MCF 10A (cell line): ENCODE results near the gene ILDR1. TPM values are rescaled to one million over a fixed set of nuclear protein-coding genes. Genes with fewer than 3 reads are reported as not detected.
"Not testable (repeated sequence)": the region's sequence is repeated elsewhere in the genome, so short reads cannot be mapped to it uniquely, and the experiment has no call there.

Experiments
- BruUV-seq: library from RNA; stranded (reverse); fragments of 400-500 nt; replicated peaks from 2 replicates; lab custom pipeline; 2021; lab: Mats Ljungman, UMichigan
- CTCF ChIA-PET: fragments of 300-600 bp; sonication (Branson Sonifier 250); formaldehyde crosslinking; extraction: SDS; loops from one replicate; lab custom pipeline; 2021; ENCODE audit warnings: antibody characterized with exemption, inconsistent platforms; lab: Yijun Ruan, JAX
- POLR2A ChIA-PET: fragments of 300-600, 350-650 bp; sonication (Branson Sonifier 250); formaldehyde crosslinking; extraction: SDS; loops from one replicate; lab custom pipeline; 2020; ENCODE audit warnings: antibody characterized with exemption, inconsistent platforms; lab: Yijun Ruan, JAX
- DNase-seq: peaks from one replicate; pipeline ENCODE4 v3.0.0-alpha.2; 2018; ENCODE audit not compliant: unreplicated experiment
- H3K27ac Mint-ChIP-seq: one replicate; pipeline ENCODE4 v1.8.0; 2022; ENCODE audit warnings: mild to moderate bottlenecking, low read depth, mixed read lengths; ENCODE audit not compliant: unreplicated experiment
- H3K27me3 Mint-ChIP-seq: one replicate; pipeline ENCODE4 v1.8.0; 2022; ENCODE audit warnings: mixed read lengths; ENCODE audit not compliant: insufficient read depth, unreplicated experiment
- H3K36me3 Mint-ChIP-seq: one replicate; pipeline ENCODE4 v1.8.0; 2022; ENCODE audit warnings: mild to moderate bottlenecking, moderate library complexity, mixed read lengths; ENCODE audit not compliant: insufficient read depth, unreplicated experiment
- H3K4me1 Mint-ChIP-seq: one replicate; pipeline ENCODE4 v1.8.0; 2022; ENCODE audit warnings: mixed read lengths; ENCODE audit not compliant: insufficient read depth, unreplicated experiment
- H3K4me3 Mint-ChIP-seq: one replicate; pipeline ENCODE4 v1.8.0; 2022; ENCODE audit warnings: mild to moderate bottlenecking, moderate library complexity, mixed read lengths; ENCODE audit not compliant: unreplicated experiment
- H3K9me3 Mint-ChIP-seq: one replicate; pipeline ENCODE4 v1.8.0; 2022; ENCODE audit warnings: mixed read lengths; ENCODE audit not compliant: unreplicated experiment
- intact Hi-C: fragments of 100-400 bp; cut with micrococcal nuclease; formaldehyde crosslinking; loops from 2 replicates; pipeline ENCODE4 v1.14.1; 2022
- total RNA-seq: library from RNA; stranded (reverse); gene quantifications from 2 replicates; pipeline ENCODE4 v1.2.3, GENCODE V29; 2022
- TF ChIP-seq, protein P1 (sequence below): fragments of 200-600 bp; IDR thresholded peaks from one replicate; pipeline ENCODE4 v1.8.0; 2022; ENCODE audit warnings: antibody characterized with exemption, mild to moderate bottlenecking; ENCODE audit not compliant: unreplicated experiment

ILDR1 gene
- total RNA-seq, 1 experiment from 2014 or later: 0.23 TPM

DNA sequence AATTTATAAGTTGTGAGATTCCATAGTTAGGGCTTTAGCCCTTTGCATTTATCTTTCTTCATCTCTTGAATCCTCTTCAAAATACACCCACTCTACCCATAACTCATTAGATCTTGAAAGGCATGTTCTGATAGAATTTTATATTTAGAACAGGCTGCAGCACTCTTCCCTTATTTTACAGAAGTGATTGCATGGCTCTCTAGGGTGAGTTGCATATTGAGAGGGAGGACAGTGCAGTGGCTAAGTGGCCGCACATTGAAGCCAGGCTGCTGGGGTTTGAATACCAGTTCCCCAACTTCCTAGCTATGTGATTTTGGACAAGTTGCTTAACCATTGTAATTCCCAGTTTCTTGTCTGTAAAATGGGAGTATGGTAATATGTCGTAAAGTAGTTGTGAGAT lies 35.6 kb upstream of the ILDR1 start:
- no peaks in the 10 kb centered on the region for H3K36me3 Mint-ChIP-seq
- POLR2A ChIA-PET: no interaction called here
- TF ChIP-seq, protein P1, sequence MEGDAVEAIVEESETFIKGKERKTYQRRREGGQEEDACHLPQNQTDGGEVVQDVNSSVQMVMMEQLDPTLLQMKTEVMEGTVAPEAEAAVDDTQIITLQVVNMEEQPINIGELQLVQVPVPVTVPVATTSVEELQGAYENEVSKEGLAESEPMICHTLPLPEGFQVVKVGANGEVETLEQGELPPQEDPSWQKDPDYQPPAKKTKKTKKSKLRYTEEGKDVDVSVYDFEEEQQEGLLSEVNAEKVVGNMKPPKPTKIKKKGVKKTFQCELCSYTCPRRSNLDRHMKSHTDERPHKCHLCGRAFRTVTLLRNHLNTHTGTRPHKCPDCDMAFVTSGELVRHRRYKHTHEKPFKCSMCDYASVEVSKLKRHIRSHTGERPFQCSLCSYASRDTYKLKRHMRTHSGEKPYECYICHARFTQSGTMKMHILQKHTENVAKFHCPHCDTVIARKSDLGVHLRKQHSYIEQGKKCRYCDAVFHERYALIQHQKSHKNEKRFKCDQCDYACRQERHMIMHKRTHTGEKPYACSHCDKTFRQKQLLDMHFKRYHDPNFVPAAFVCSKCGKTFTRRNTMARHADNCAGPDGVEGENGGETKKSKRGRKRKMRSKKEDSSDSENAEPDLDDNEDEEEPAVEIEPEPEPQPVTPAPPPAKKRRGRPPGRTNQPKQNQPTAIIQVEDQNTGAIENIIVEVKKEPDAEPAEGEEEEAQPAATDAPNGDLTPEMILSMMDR: no peak
- CTCF ChIA-PET: no interaction called here
- H3K27me3 Mint-ChIP-seq: no peaks in the 10 kb centered on the region
- H3K27ac Mint-ChIP-seq: no peak overlapping the region
- H3K9me3 Mint-ChIP-seq: no peaks in the 10 kb centered on the region
- BruUV-seq: no TSS peak
- no peaks in the 10 kb centered on the region for H3K4me1 Mint-ChIP-seq
- no peak overlapping the region for H3K4me3 Mint-ChIP-seq
- intact Hi-C loops: no loop called here
- no peak for DNase-seq

DNA sequence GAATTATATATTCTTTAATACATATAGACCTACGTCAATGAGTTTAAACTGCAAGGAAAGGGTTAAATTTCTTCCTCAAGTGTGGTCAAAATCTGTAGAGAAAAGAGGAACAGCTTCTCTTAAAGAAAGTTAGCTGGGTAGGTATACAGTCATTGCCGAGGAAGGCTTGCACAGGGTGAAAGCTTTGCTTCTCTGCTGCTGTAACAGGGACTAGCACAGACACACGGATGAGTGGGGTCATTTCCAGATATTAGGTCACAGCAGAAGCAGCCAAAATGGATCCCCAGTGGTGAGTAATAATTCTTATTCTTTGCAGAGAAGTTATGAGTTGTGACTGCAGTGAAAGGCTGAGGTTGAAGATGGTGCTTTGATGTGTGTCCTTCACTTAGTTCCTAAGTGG lies 33.2 kb upstream of the ILDR1 start, which contains the start of gene CD86:
Gene CD86, plus strand, starts transcription at position 148 of the 400 bp plus-strand sequence. Its CDS starts 128 bp downstream, at position 276.
- no TSS peak for BruUV-seq
- Mint-ChIP-seq H3K27ac (no peak within 1 kb of the TSS), H3K27me3 (no peaks in the 10 kb centered on the region), H3K36me3 (no peaks in the 10 kb centered on the region), H3K4me3 (no peak within 1 kb of the TSS), H3K9me3 (no peaks in the 10 kb centered on the region), H3K4me1 (no peaks in the 10 kb centered on the region)
- intact Hi-C loops: no loop called here
- CTCF ChIA-PET: interaction anchor here (0.7 to 1.0 kb wide), 3 partner anchors 22 to 205 kb away, joined by 3 to 4 read pairs (median 3); no protein-coding TSS in a partner anchor
- TF ChIP-seq, protein P1: no peak
- no peak for DNase-seq
- POLR2A ChIA-PET: no interaction called here

DNA sequence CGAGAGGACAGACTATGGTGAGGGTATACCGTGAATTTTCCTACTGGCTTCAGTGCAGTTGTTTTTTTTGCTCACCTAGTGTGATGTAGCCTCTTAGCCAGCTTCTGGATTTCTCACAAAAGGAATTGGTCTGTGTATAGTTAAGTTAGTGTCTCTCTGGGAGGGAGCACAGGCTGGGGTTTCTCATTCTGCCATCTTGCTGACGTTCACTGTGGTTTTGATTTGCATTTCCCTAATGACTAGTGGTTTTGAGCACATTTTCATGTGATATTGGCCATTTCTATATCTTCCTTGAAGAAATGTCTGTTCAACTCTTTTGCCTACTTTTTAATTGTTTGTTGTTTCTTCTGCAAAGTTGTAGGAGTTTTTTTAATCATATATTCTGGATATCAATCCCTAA lies 30.9 kb upstream of the ILDR1 start:
- Mint-ChIP-seq H3K9me3 (no peaks in the 10 kb centered on the region), H3K4me3 (no peak overlapping the region), H3K4me1 (no peaks in the 10 kb centered on the region), H3K27ac (no peak overlapping the region), H3K27me3 (no peaks in the 10 kb centered on the region), H3K36me3 (no peaks in the 10 kb centered on the region)
- TF ChIP-seq, protein P1: no peak
- no TSS peak for BruUV-seq
- CTCF ChIA-PET: no interaction called here
- POLR2A ChIA-PET: no interaction called here
- intact Hi-C loops: no loop called here
- DNase-seq: no peak

DNA sequence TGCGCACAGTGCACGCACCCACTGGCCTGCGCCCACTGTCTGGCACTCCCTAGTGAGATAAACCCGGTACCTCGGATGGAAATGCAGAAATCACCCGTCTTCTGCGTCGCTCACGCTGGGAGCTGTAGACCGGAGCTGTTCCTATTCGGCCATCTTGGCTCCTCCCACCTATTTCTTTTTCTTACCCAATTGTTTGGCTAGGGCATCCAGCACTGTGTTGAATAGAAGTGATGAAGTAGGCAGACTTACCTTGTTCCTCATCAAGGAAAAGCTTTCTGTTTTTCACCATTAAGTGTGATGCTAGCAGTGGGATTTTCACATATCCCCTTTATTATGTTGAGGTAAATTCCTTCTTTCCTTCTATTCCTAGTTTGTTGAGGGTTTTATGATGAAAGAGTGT lies 25.7 kb upstream of the ILDR1 start:
- POLR2A ChIA-PET, BruUV-seq, H3K36me3 Mint-ChIP-seq: not testable (repeated sequence)

DNA sequence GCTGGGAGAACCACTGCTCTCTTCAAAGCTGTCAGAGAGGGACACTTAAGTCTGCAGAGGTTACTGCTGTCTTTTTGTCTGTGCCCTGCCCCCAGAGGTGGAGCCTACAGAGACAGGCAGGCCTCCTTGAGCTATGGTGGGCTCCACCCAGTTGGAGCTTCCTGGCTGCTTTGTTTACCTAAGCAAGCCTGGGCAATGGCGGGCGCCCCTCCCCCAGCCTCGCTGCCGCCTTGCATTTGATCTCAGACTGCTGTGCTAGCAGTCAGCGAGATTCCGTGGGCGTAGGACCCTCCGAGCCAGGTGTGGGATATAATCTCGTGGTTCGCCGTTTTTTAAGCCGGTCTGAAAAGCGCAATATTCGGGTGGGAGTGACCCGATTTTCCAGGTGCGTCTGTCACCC lies 25.2 kb upstream of the ILDR1 start:
- H3K27ac Mint-ChIP-seq, H3K4me3 Mint-ChIP-seq, POLR2A ChIA-PET, H3K27me3 Mint-ChIP-seq, DNase-seq, H3K4me1 Mint-ChIP-seq, H3K36me3 Mint-ChIP-seq, intact Hi-C loops, BruUV-seq, CTCF ChIA-PET, H3K9me3 Mint-ChIP-seq: not testable (repeated sequence)

More for the DNA sequence above, 25.7 kb upstream of the ILDR1 start:
- intact Hi-C loops, H3K27ac Mint-ChIP-seq, H3K4me1 Mint-ChIP-seq, CTCF ChIA-PET, H3K4me3 Mint-ChIP-seq, H3K9me3 Mint-ChIP-seq, DNase-seq, H3K27me3 Mint-ChIP-seq: not testable (repeated sequence)
